Measurements from ENCODE around the gene MATN3. TPM values are rescaled to one million over a fixed set of nuclear protein-coding genes. Genes with fewer than 3 reads are reported as not detected.

MATN3 gene
- total RNA-seq, 2 donors from 2014 or later = 0.12 to 0.13 TPM

GRCh38 chr2:20011276-20012031 is 1.0 kb downstream of the MATN3 start:
- no peak for DNase-seq
- Histone ChIP-seq H3K27me3 (peaks cover 15% of the 10 kb centered on the region), H3K4me1 (no peaks in the 10 kb centered on the region), H3K4me3 (no peak overlapping the region), H3K9ac (ENCODE audit: low read depth in 2 of 2, low read length in 2 of 2) (no peak overlapping the region), H3K9me3 (no peaks in the 10 kb centered on the region), H3K36me3 (no peaks in the 10 kb centered on the region), H3K27ac (no peak overlapping the region)
- TF ChIP-seq CTCF (IDR thresholded peaks at IDR 0.05) = no peak
- intact Hi-C loops (cut with DNase I) = loop anchor here (5.0 kb wide), 1 partner anchor 46 kb away; no protein-coding TSS in a partner anchor

- no peak overlapping the region for H3K9ac ChIP-seq (ENCODE audit: low read depth in 2 of 2, low read length in 2 of 2)
- H3K4me3 ChIP-seq = no peak overlapping the region
- no peak overlapping the region for H3K27ac ChIP-seq
- intact Hi-C loops (cut with DNase I) = no loop called here
- H3K27me3 ChIP-seq = peaks cover 15% of the 10 kb centered on the region
- no peak for TF ChIP-seq CTCF (IDR thresholded peaks at IDR 0.05)
- no peaks in the 10 kb centered on the region for H3K9me3 ChIP-seq
- no peaks in the 10 kb centered on the region for H3K36me3 ChIP-seq
- no peaks in the 10 kb centered on the region for H3K4me1 ChIP-seq
- no peak for DNase-seq
Measured at GRCh38 chr2:20008703-20009102, 3.8 kb downstream of the MATN3 start.

GRCh38 chr2:20005891-20006470 is 6.5 kb downstream of the MATN3 start:
- H3K27me3 ChIP-seq = no peaks in the 10 kb centered on the region
- intact Hi-C loops (cut with DNase I) = no loop called here
- no peak for TF ChIP-seq CTCF (IDR thresholded peaks at IDR 0.05)
- H3K4me1 ChIP-seq = no peaks in the 10 kb centered on the region
- DNase-seq = no peak
- H3K4me3 ChIP-seq = no peak overlapping the region
- H3K9ac ChIP-seq (ENCODE audit: low read depth in 2 of 2, low read length in 2 of 2) = no peak overlapping the region
- H3K9me3 ChIP-seq = no peaks in the 10 kb centered on the region
- no peak overlapping the region for H3K27ac ChIP-seq
- no peaks in the 10 kb centered on the region for H3K36me3 ChIP-seq

GRCh38 chr2:20005067-20005627 is 7.3 kb downstream of the MATN3 start:
- no peak for TF ChIP-seq CTCF (IDR thresholded peaks at IDR 0.05)

GRCh38 chr2:20001361-20001863 is 11.1 kb downstream of the MATN3 start:
- DNase-seq = no peak
- no peaks in the 10 kb centered on the region for H3K27me3 ChIP-seq
- H3K9ac ChIP-seq (ENCODE audit: low read depth in 2 of 2, low read length in 2 of 2) = no peak overlapping the region
- TF ChIP-seq CTCF (IDR thresholded peaks at IDR 0.05) = no peak
- H3K4me3 ChIP-seq = no peak overlapping the region
- H3K27ac ChIP-seq = no peak overlapping the region
- H3K9me3 ChIP-seq = no peaks in the 10 kb centered on the region
- intact Hi-C loops (cut with DNase I) = no loop called here
- H3K4me1 ChIP-seq = no peaks in the 10 kb centered on the region
- no peaks in the 10 kb centered on the region for H3K36me3 ChIP-seq

More at GRCh38 chr2:20005067-20005627, 7.3 kb downstream of the MATN3 start:
- Histone ChIP-seq H3K9me3 (no peaks in the 10 kb centered on the region), H3K9ac (ENCODE audit: low read depth in 2 of 2, low read length in 2 of 2) (no peak overlapping the region), H3K27ac (no peak overlapping the region), H3K4me3 (no peak overlapping the region), H3K27me3 (no peaks in the 10 kb centered on the region), H3K4me1 (no peaks in the 10 kb centered on the region), H3K36me3 (no peaks in the 10 kb centered on the region)
- DNase-seq = no peak
- intact Hi-C loops (cut with DNase I) = no loop called here
